ENCODE results near the gene FOXP1.

- TF ChIP-seq CTCF (IDR thresholded peaks at IDR 0.05) (no peak), EZH2 (IDR thresholded peaks at IDR 0.05) (no peak), EZH2phosphoT487 (IDR thresholded peaks at IDR 0.05) (no peak)
These were observed 223.3 kb downstream of the FOXP1 start for GRCh38 chr3:71360180-71360579.

All from neural progenitor cell (in vitro differentiated cells).